RWPE2 (cell line): ENCODE data around the gene MB21D2.
A peak's percentile ranks its signal among the peaks of the same experiment; 100 is the strongest.

Source experiments
- ATAC-seq: fragments of 200-7000 bp; cut with Tn5 transposase; 3 replicates; pipeline ENCODE4 v1.9.1; 2021; ENCODE audit warnings: low read depth
- DNase-seq: peaks from one replicate; pipeline ENCODE4 v3.0.0-alpha.2; 2020; ENCODE audit warnings: low spot score
- H3K27ac ChIP-seq: fragments of 450-650 bp; 2 replicates; pipeline ENCODE4 v1.5.1; 2017; ENCODE audit warnings: mild to moderate bottlenecking; ENCODE audit not compliant: poor library complexity, severe bottlenecking
- H3K27me3 ChIP-seq: fragments of 250-450 bp; sonication (Bioruptor Pico); 2 replicates; pipeline ENCODE4 v1.5.1; 2021; ENCODE audit warnings: mild to moderate bottlenecking, moderate library complexity; ENCODE audit not compliant: insufficient read depth, poor library complexity, severe bottlenecking
- H3K36me3 ChIP-seq: fragments of 250-450 bp; sonication (Bioruptor Pico); 2 replicates; pipeline ENCODE4 v1.5.1; 2020; ENCODE audit warnings: low read depth, mild to moderate bottlenecking, moderate library complexity
- H3K4me1 ChIP-seq: fragments of 250-450 bp; sonication (Bioruptor Pico); 2 replicates; pipeline ENCODE4 v1.5.1; 2021; ENCODE audit warnings: mild to moderate bottlenecking, moderate library complexity; ENCODE audit not compliant: insufficient read depth, poor library complexity, severe bottlenecking
- H3K4me3 ChIP-seq: fragments of 250-450 bp; sonication (Bioruptor Pico); 2 replicates; pipeline ENCODE4 v1.5.1; 2021; ENCODE audit warnings: mild to moderate bottlenecking, moderate library complexity; ENCODE audit not compliant: severe bottlenecking
- H3K9me3 ChIP-seq: fragments of 250-450 bp; sonication (Bioruptor Pico); 2 replicates; pipeline ENCODE4 v1.5.1; 2021; ENCODE audit warnings: mild to moderate bottlenecking, moderate library complexity; ENCODE audit not compliant: severe bottlenecking
- CTCF ChIP-seq: fragments of 450-650 bp; IDR thresholded peaks from one replicate; pipeline ENCODE4 v1.5.1; 2017; ENCODE audit warnings: mild to moderate bottlenecking, moderate library complexity; ENCODE audit not compliant: poor library complexity, severe bottlenecking

The MB21D2 gene

GRCh38 chr3:192929755-192930547, 12.3 kb upstream of the MB21D2 start:
- no peak for DNase-seq
- H3K27me3 ChIP-seq, result no peaks in the 10 kb centered on the region
- peak; percentile 61 for ATAC-seq
- H3K4me1 ChIP-seq, result peaks cover 6% of the 10 kb centered on the region
- no peaks in the 10 kb centered on the region for H3K9me3 ChIP-seq
- no peak overlapping the region for H3K4me3 ChIP-seq
- no peaks in the 10 kb centered on the region for H3K36me3 ChIP-seq
- TF ChIP-seq CTCF, result no peak
- H3K27ac ChIP-seq, result peak overlapping the region; percentile 38

- H3K9me3 ChIP-seq, result no peaks in the 10 kb centered on the region
- H3K4me1 ChIP-seq, result peaks cover 6% of the 10 kb centered on the region
- DNase-seq, result no peak
- ATAC-seq, result 0 out of 3 replicates have a peak, but pooled peaks have one; percentile 44
- H3K4me3 ChIP-seq, result no peak overlapping the region
- no peak for TF ChIP-seq CTCF
- no peaks in the 10 kb centered on the region for H3K36me3 ChIP-seq
- H3K27ac ChIP-seq, result peak overlapping the region; percentile 38
- no peaks in the 10 kb centered on the region for H3K27me3 ChIP-seq
Measured at GRCh38 chr3:192929146-192929545, 11.5 kb upstream of the MB21D2 start.

- peaks cover 6% of the 10 kb centered on the region for H3K4me1 ChIP-seq
- ATAC-seq (no peak), DNase-seq (no peak)
- H3K4me3 ChIP-seq, result no peak overlapping the region
- no peaks in the 10 kb centered on the region for H3K27me3 ChIP-seq
- H3K36me3 ChIP-seq, result no peaks in the 10 kb centered on the region
- peak overlapping the region; percentile 38 for H3K27ac ChIP-seq
- H3K9me3 ChIP-seq, result no peaks in the 10 kb centered on the region
- no peak for TF ChIP-seq CTCF
Measured at GRCh38 chr3:192928720-192929119, 11.1 kb upstream of the MB21D2 start.

GRCh38 chr3:192928016-192928415, 10.4 kb upstream of the MB21D2 start:
- no peak overlapping the region for H3K27ac ChIP-seq
- ATAC-seq (no peak), DNase-seq (no peak)
- H3K4me1 ChIP-seq, result peaks cover 8% of the 10 kb centered on the region
- H3K27me3 ChIP-seq, result no peaks in the 10 kb centered on the region
- no peak for TF ChIP-seq CTCF
- H3K36me3 ChIP-seq, result no peaks in the 10 kb centered on the region
- H3K9me3 ChIP-seq, result no peaks in the 10 kb centered on the region
- H3K4me3 ChIP-seq, result no peak overlapping the region

- no peaks in the 10 kb centered on the region for H3K27me3 ChIP-seq
- H3K9me3 ChIP-seq, result no peaks in the 10 kb centered on the region
- no peak overlapping the region for H3K27ac ChIP-seq
- no peaks in the 10 kb centered on the region for H3K36me3 ChIP-seq
- no peak overlapping the region for H3K4me3 ChIP-seq
- no peak for TF ChIP-seq CTCF
- no peak for DNase-seq
- ATAC-seq, result no peak
- peaks cover 8% of the 10 kb centered on the region for H3K4me1 ChIP-seq
Measured at GRCh38 chr3:192927016-192927415, 9.4 kb upstream of the MB21D2 start.
